GM21367 (cell line): ENCODE measurements around the gene RAB11B.
A peak's percentile ranks its signal among the peaks of the same experiment; 100 is the strongest.
"Not testable (repeated sequence)": the region's sequence is repeated elsewhere in the genome, so short reads cannot be mapped to it uniquely, and the experiment has no call there.

Experiments used
- ATAC-seq: cut with Tn5 transposase; IDR thresholded peaks from one replicate; pipeline ENCODE4 v1.9.1; 2021; ENCODE audit not compliant: unreplicated experiment

RAB11B gene

GRCh38 chr19:8370176-8371010 is 19.8 kb upstream of the RAB11B start:
- no peak for ATAC-seq

DNA sequence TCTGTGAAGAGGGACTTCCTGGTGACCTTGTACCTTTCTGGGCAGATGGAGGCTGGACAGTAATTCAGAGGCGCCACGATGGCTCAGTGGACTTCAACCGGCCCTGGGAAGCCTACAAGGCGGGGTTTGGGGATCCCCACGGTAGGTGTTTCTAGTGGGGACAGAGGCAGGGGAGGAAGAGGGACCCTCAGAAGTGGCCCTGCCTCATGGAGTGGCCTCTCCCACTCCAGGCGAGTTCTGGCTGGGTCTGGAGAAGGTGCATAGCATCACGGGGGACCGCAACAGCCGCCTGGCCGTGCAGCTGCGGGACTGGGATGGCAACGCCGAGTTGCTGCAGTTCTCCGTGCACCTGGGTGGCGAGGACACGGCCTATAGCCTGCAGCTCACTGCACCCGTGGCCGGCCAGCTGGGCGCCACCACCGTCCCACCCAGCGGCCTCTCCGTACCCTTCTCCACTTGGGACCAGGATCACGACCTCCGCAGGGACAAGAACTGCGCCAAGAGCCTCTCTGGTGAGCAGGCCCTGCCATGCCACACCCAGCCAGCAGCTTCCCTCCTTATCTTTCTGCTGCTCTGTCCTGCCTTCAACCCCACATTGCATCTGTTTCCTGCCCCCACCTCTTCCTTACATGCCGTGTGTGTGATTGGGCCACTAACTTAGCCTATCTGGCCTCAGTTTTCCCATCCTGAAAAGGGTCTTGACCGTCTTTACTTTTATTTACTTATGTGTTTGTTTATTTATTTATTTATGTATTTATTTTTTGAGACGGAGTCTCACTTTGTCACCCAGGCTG is 19.0 kb upstream of the RAB11B start:
- no peak for ATAC-seq

DNA sequence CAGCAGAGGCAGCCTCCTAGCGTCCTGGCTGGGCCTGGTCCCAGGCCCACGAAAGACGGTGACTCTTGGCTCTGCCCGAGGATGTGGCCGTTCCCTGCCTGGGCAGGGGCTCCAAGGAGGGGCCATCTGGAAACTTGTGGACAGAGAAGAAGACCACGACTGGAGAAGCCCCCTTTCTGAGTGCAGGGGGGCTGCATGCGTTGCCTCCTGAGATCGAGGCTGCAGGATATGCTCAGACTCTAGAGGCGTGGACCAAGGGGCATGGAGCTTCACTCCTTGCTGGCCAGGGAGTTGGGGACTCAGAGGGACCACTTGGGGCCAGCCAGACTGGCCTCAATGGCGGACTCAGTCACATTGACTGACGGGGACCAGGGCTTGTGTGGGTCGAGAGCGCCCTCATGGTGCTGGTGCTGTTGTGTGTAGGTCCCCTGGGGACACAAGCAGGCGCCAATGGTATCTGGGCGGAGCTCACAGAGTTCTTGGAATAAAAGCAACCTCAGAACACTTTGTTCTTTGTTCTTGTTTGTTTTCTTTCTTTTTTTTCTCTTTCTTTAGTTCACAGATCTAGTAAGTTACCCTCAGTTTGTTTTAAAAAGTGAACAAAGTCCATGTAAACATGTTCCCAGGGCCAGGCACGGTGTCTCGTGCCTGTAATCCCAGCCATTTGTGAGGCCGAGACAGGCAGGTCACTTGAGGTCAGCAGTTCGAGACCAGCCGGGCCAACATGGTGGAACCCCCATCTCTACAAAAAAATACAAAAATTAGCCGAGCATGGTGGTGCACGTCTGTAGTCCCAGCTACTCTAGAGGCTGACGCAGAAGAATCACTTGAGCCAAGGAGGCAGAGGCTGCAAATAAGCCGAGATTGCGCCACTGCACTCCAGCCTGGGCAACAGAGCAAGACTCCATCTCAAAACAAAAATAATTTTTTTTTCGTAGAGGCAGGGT is 16.0 kb upstream of the RAB11B start:
- no peak for ATAC-seq

DNA sequence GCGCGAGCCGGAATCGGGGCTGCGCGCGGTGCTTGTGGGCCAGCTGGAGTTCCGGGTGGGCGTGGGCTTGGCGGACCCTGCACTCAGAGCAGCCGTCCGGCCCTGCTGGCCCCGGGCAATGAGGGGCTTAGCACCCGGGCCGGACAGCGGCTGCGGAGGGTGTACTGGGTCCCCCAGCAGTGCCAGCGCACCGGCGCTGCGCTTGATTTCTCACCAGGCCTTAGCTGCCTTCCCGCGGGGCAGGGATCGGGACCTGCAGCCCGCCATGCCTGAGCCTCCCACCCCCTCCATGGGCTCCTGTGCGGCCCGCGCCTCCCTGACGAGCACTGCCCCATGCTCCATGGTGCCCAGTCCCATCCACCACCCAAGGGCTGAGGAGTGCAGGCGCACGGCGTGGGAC is 14.4 kb upstream of the RAB11B start:
- ATAC-seq, result not testable (repeated sequence)

- not testable (repeated sequence) for ATAC-seq
Measured at GRCh38 chr19:8376373-8376974, 13.7 kb upstream of the RAB11B start.

DNA sequence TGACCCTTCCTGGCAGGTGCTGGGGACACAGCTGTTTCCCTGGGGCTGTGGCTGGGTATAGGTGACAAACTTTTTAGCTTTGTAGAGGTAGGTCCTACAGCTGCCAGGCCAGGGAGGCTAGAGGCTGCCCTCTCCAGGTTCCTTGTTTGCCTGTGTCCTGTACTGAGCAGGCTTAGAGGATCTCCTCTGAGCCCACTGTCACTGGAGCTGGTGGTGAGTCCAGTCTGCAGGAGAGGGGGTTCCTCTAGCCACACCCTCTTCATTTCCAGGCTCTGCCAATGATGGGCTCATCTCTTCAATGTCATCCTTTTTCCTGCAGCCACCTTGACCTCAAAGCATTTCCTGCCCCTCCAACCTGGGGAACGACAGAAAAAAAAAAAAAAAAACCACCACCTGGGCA is 12.6 kb upstream of the RAB11B start:
- no peak for ATAC-seq

- ATAC-seq, result not testable (repeated sequence)
Measured at GRCh38 chr19:8379156-8379891, 10.8 kb upstream of the RAB11B start.

DNA sequence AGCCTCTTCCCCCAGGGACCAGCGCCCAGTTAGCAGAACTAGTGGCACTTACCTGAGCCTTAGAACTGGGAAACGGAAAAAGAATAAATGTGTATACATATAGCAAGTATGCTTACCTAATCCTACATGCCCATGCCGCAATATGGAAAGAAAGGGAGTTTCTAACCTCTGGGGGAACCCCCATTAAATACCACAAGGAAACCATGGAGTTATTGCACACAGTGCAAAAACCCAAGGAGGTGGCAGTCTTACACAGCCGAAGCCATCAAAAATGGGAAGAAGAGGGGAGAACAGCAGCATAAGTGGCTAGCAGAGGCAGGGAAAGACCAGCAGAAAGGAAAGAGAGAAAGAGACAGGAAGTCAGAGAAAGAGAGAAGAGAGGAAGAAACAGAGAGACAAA is 5.6 kb upstream of the RAB11B start:
- not testable (repeated sequence) for ATAC-seq

GRCh38 chr19:8385103-8385502 is 5.1 kb upstream of the RAB11B start:
- not testable (repeated sequence) for ATAC-seq

DNA sequence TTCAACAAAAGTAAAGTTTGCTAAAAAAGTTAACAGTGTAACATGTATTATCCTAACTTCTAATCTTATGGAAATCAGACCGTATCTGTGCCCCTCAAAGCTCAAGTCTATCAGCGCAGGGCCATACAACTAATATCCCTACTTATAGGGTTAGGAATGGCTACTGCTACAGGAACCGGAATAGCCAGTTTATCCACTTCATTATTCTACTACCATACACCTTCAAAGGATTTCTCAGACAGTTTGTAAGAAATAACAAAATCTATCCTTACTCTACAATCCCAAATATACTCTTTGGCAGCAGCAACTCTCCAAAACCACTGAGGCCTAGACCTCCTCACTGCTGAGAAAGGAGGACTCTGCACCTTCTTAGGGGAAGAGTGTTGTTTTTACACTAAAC is 4.6 kb upstream of the RAB11B start:
- not testable (repeated sequence) for ATAC-seq

DNA sequence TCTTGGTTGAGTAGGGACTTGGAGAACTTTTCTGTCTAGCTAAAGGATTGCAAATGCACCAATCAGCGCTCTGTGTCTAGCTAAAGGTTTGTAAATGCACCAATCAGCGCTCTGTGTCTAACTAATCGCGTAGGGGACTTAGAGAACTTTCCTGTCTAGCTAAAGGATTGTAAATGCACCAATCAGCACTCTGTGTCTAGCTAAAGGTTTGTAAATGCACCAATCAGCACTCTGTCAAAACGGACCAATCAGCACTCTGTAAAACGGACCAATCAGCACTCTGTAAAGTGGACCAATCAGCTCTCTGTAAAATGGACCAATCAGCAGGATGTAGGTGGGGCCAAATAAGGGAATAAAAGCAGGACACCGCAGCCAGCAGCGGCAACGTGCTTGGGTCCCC is 3.7 kb upstream of the RAB11B start:
- ATAC-seq, result not testable (repeated sequence)

DNA sequence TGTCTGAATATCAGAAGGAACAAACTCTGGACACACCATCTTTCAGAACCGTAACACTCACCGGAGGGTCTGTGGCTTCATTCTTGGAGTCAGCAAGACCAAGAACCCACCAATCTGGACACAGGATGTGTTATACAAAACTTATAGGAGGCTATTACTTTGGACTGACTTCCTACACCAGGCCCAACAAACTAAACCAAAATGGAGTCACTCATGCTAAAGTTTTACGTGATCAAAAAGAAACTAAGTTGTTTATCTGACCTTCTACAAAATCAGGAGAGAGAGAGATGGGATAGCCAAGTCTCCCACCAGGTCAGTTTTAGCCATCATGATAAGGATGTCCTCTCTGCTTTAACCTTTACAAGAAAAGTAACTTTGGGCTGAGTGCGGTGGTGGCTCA is 3.2 kb upstream of the RAB11B start:
- ATAC-seq, result no peak

DNA sequence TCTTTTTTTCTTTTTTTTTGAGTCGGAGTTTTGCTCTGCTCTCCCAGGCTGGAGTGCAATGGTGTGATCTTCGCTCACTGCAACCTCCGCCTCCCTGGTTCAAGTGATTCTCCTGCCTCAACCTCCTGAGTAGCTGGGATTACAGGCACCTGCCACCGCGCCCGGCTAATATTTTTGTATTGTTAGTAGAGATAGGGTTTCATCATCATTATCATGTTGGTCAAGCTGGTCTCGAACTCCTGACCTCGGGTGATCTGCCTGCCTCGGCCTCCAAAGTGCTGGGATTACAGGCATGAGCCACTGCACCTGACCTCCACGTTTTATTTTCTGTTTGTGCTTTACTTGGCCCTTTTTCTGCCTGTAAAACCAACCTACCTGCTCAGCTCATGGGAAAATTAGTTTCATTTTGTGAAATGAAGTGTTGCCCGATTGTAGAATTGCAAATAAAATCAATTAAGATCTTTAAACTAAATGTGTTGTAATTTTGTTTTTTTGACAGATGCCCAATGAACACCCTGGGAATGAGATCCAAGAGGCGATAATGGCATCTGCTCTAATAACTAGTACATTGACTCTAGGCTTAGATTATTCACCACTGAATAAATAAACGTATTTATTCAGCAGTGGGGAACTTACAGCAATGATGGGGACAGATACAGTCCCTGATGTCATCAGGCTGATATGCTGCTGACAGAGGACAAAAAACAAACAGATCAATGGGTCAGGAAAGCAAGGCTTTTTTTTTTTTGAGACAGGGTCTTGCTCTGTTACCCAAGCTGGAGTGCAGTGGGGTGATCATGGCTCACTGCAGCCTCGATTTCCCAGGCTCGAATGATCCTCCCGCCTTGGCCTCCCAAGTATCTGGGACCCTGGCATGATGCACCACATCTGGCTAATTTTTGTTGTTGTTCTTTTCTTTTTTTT is 2.2 kb upstream of the RAB11B start:
- no peak for ATAC-seq

DNA sequence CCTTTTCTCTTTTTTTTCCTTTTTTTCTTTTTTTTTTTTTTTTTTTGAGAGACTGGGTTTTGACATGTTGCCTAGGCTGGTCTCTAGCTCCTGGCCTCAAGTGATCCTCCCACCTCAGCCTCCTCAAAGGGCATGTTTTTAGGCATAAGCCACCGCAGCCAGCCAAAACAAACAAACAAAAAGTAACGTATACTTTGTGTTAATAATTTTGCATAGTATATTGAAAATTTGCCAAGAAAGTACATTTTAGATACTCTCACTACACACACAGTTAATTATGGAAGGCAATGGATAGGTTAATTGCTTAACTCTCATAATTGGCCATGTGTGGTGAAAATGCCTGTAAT is 1.6 kb upstream of the RAB11B start:
- ATAC-seq, result no peak

DNA sequence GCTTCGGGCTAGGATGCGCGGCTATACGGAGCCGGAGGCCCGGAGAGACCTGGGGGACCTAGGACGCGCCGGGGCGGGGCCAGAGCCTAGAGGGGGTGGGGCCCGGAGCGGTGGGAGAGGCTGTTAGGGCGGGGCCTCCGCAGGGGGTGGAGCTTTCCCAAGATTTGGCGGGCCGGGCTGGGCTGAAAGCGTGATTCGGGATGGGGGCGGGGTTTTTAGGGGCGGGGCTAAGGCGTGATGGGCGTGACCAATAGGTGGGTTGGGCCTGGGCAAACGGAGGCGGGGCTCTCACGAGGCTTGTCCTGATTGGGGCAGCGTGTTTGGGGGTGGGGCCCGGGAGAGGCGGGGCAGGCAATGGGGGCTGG is 439 bp downstream of the RAB11B start:
- ATAC-seq, result peak; percentile 26

DNA sequence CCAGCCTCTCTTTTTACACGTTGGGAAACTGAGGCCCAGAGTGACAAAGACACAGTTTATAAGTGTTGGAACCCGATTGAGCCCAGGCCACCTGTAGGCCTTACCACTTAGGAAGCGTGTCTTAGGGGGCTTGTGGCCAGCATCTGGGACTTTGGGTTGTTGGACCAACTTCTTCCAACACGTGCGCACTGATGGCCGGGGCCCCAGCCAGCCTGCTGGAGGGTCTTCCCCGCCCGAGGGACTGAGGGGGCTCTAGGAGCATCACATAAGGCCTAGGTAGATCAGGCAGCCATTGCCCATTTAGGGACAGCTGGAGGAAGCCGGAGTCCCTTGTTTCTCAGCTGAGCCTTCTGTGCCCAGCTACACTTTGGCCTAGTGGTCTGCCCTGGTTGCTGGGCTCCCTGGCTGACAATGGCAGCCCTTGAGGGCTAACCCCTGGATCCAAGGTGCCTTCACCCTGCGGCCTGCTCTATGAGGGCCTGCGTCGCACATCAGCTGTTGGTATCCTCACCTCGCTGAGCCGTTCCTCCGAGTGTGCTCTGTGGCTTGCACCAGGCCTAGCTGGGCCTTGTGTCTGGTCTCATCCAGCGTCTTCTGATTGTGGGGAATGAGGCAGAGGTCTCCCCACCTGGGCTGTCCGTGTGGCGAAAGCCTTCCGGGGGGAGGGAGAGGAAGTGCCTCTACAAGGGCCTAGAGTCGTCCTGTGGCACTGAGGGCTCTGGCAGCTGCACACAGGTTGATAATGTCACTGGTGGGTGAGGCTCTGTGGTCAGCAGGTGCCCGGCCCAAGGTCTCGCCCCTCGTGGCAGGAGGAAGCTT is 1.2 kb downstream of the RAB11B start:
- ATAC-seq, result no peak

GRCh38 chr19:8392017-8392591 is 1.9 kb downstream of the RAB11B start:
- no peak for ATAC-seq
